Adrenal gland (tissue), 5 donors: Measurements from ENCODE around the gene TRIM22.

Experiments used
- POLR2A ChIP-seq, 2 donors: fragments of 450-650 bp; IDR thresholded peaks; one replicate each; pipeline ENCODE4 v1.6.1; 2017; ENCODE audit warnings: antibody characterized with exemption in 2 of 2, mild to moderate bottlenecking in 2 of 2, moderate library complexity in 1 of 2
- TF ChIP-seq, protein P1 (sequence below), 6 experiments: fragments of 450-650 bp in 4 of 6; fragments of 200-600 bp in 2 of 6; sonication (generic) in 1 of 6; IDR thresholded peaks; 1 replicate in 5 of 6; 2 replicates in 1 of 6; pipeline versions ENCODE4 v1.5.1 to v1.8.0; 2016 to 2021; ENCODE audit warnings: antibody characterized with exemption in 6 of 6, mild to moderate bottlenecking in 2 of 6, moderate library complexity in 1 of 6
- donor health status: DM: no; HTN: no; CAD: no.

DNA sequence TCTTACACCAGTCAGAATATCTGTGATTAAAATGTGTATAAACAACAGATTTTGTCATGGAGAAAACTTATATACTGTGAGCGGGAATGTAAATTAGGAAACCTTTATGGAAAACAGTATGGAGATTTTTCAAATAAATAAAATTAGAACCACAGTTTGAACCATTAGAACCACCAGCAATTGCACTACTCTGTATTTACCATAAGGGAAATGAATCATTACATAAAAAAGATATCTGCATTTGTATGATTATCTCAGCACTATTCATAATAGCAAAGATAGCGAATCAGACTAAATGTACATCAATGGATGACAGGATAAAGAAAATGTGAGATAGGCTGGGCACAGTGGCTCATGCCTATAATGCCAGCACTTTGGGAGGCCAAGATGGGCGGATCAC, 57.0 kb downstream of the TRIM22 start:
- TF ChIP-seq, protein P1, sequence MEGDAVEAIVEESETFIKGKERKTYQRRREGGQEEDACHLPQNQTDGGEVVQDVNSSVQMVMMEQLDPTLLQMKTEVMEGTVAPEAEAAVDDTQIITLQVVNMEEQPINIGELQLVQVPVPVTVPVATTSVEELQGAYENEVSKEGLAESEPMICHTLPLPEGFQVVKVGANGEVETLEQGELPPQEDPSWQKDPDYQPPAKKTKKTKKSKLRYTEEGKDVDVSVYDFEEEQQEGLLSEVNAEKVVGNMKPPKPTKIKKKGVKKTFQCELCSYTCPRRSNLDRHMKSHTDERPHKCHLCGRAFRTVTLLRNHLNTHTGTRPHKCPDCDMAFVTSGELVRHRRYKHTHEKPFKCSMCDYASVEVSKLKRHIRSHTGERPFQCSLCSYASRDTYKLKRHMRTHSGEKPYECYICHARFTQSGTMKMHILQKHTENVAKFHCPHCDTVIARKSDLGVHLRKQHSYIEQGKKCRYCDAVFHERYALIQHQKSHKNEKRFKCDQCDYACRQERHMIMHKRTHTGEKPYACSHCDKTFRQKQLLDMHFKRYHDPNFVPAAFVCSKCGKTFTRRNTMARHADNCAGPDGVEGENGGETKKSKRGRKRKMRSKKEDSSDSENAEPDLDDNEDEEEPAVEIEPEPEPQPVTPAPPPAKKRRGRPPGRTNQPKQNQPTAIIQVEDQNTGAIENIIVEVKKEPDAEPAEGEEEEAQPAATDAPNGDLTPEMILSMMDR (IDR thresholded peaks at IDR 0.05) = no peak
- TF ChIP-seq POLR2A (IDR thresholded peaks at IDR 0.05) = no peak
